ENCODE results near the gene RNF2.

RNF2 gene

GRCh38 chr1:185068341-185068740 lies 23.0 kb downstream of the RNF2 start:
- in situ Hi-C loops (cut with HindIII; ENCODE audit: low sequenced_read_pairs) = no loop called here
- DNase-seq (ENCODE audit: low read depth, low spot score) = no peak
- no peak for TF ChIP-seq CTCF (IDR thresholded peaks at IDR 0.05; ENCODE audit: low read depth, low read length)
- no peak overlapping the region for H3K4me3 ChIP-seq (ENCODE audit: low read depth, low read length)

GRCh38 chr1:185069202-185069772 lies 23.9 kb downstream of the RNF2 start:
- no peak for TF ChIP-seq CTCF (IDR thresholded peaks at IDR 0.05; ENCODE audit: low read depth, low read length)

GRCh38 chr1:185070051-185070450 lies 24.7 kb downstream of the RNF2 start:
- no peak for DNase-seq (ENCODE audit: low read depth, low spot score)
- no peak for TF ChIP-seq CTCF (IDR thresholded peaks at IDR 0.05; ENCODE audit: low read depth, low read length)
- in situ Hi-C loops (cut with HindIII; ENCODE audit: low sequenced_read_pairs) = no loop called here
- H3K4me3 ChIP-seq (ENCODE audit: low read depth, low read length) = no peak overlapping the region

More at GRCh38 chr1:185069202-185069772, 23.9 kb downstream of the RNF2 start:
- in situ Hi-C loops (cut with HindIII; ENCODE audit: low sequenced_read_pairs) = no loop called here
- DNase-seq (ENCODE audit: low read depth, low spot score) = no peak
- H3K4me3 ChIP-seq (ENCODE audit: low read depth, low read length) = no peak overlapping the region

GRCh38 chr1:185073725-185074124 lies 28.4 kb downstream of the RNF2 start:
- H3K4me3 ChIP-seq (ENCODE audit: low read depth, low read length) = no peak overlapping the region
- no peak for TF ChIP-seq CTCF (IDR thresholded peaks at IDR 0.05; ENCODE audit: low read depth, low read length)
- DNase-seq (ENCODE audit: low read depth, low spot score) = peak; percentile 62
- in situ Hi-C loops (cut with HindIII; ENCODE audit: low sequenced_read_pairs) = no loop called here

GRCh38 chr1:185074307-185074706 lies 28.9 kb downstream of the RNF2 start:
- no peak for TF ChIP-seq CTCF (IDR thresholded peaks at IDR 0.05; ENCODE audit: low read depth, low read length)
- H3K4me3 ChIP-seq (ENCODE audit: low read depth, low read length) = no peak overlapping the region
- in situ Hi-C loops (cut with HindIII; ENCODE audit: low sequenced_read_pairs) = no loop called here
- DNase-seq (ENCODE audit: low read depth, low spot score) = peak; percentile 47

- no peak for DNase-seq (ENCODE audit: low read depth, low spot score)
- in situ Hi-C loops (cut with HindIII; ENCODE audit: low sequenced_read_pairs) = no loop called here
- H3K4me3 ChIP-seq (ENCODE audit: low read depth, low read length) = no peak overlapping the region
- no peak for TF ChIP-seq CTCF (IDR thresholded peaks at IDR 0.05; ENCODE audit: low read depth, low read length)
Measured at GRCh38 chr1:185075476-185075875, 30.1 kb downstream of the RNF2 start.

- DNase-seq (ENCODE audit: low read depth, low spot score) = no peak
- in situ Hi-C loops (cut with HindIII; ENCODE audit: low sequenced_read_pairs) = no loop called here
- H3K4me3 ChIP-seq (ENCODE audit: low read depth, low read length) = no peak overlapping the region
- no peak for TF ChIP-seq CTCF (IDR thresholded peaks at IDR 0.05; ENCODE audit: low read depth, low read length)
Measured at GRCh38 chr1:185077374-185077773, 32.0 kb downstream of the RNF2 start.

Measured in astrocyte of the spinal cord (primary cell).